GM21423 (cell line): ENCODE data around the gene INSM1.

Experiments
- ATAC-seq: cut with Tn5 transposase; IDR thresholded peaks from one replicate; pipeline ENCODE4 v1.9.1; 2021; ENCODE audit warnings: mild to moderate bottlenecking, moderate library complexity; ENCODE audit not compliant: unreplicated experiment

Gene INSM1

GRCh38 chr20:20391766-20392165 is 23.9 kb downstream of the INSM1 start:
- ATAC-seq, result no peak

- ATAC-seq, result no peak
These were observed 25.6 kb downstream of the INSM1 start for GRCh38 chr20:20393207-20394120.

- no peak for ATAC-seq
These were observed 27.2 kb downstream of the INSM1 start for GRCh38 chr20:20395087-20395486.

- no peak for ATAC-seq
These were observed 28.1 kb downstream of the INSM1 start for GRCh38 chr20:20395903-20396568.

GRCh38 chr20:20396794-20397193 is 28.9 kb downstream of the INSM1 start:
- ATAC-seq, result no peak

- ATAC-seq, result no peak
These were observed 30.2 kb downstream of the INSM1 start for GRCh38 chr20:20398123-20398522.

GRCh38 chr20:20399531-20400500 is 31.9 kb downstream of the INSM1 start:
- ATAC-seq, result no peak

- no peak for ATAC-seq
These were observed 34.1 kb downstream of the INSM1 start for GRCh38 chr20:20401991-20402390.

- ATAC-seq, result no peak
These were observed 36.7 kb downstream of the INSM1 start for GRCh38 chr20:20404633-20405032.

GRCh38 chr20:20405623-20406022 is 37.7 kb downstream of the INSM1 start:
- no peak for ATAC-seq

- ATAC-seq, result no peak
These were observed 38.4 kb downstream of the INSM1 start for GRCh38 chr20:20406306-20406705.

- no peak for ATAC-seq
These were observed 40.2 kb downstream of the INSM1 start for GRCh38 chr20:20407891-20408805.

GRCh38 chr20:20409331-20409730 is 41.4 kb downstream of the INSM1 start:
- no peak for ATAC-seq

GRCh38 chr20:20410678-20411077 is 42.8 kb downstream of the INSM1 start:
- no peak for ATAC-seq

GRCh38 chr20:20411402-20411801 is 43.5 kb downstream of the INSM1 start:
- no peak for ATAC-seq

- no peak for ATAC-seq
These were observed 43.9 kb downstream of the INSM1 start for GRCh38 chr20:20411836-20412235.

- ATAC-seq, result no peak
These were observed 44.8 kb downstream of the INSM1 start for GRCh38 chr20:20412750-20413149.

GRCh38 chr20:20413810-20414281 is 45.9 kb downstream of the INSM1 start:
- ATAC-seq, result no peak

GRCh38 chr20:20414640-20415220 is 46.8 kb downstream of the INSM1 start:
- ATAC-seq, result no peak
